Mesendoderm (in vitro differentiated cells): Measurements from ENCODE around the gene MRPS14.

Experiments used
- DNase-seq: peaks from one replicate; pipeline ENCODE4 v3.0.0; 2013
- H2AK5ac ChIP-seq: 2 replicates; pipeline ENCODE4 v1.6.1; 2013; ENCODE audit warnings: low read length, inconsistent platforms
- H2BK120ac ChIP-seq: 2 replicates; pipeline ENCODE4 v1.6.1; 2013; ENCODE audit warnings: low read depth, mild to moderate bottlenecking, low read length, moderate library complexity, mixed read lengths
- H2BK15ac ChIP-seq: replicated peaks from 2 replicates; pipeline ENCODE4 v1.6.1; 2013; ENCODE audit warnings: low read depth, mild to moderate bottlenecking, moderate library complexity
- H2BK5ac ChIP-seq: 2 replicates; pipeline ENCODE4 v1.6.1; 2013; ENCODE audit warnings: low read length, inconsistent platforms
- H3K18ac ChIP-seq: 2 replicates; pipeline ENCODE4 v1.6.1; 2013; ENCODE audit warnings: mild to moderate bottlenecking, low read length, mixed read lengths
- H3K23ac ChIP-seq: one replicate; pipeline ENCODE4 v1.6.1; 2013; ENCODE audit warnings: low read length
- H3K27ac ChIP-seq: 2 replicates; pipeline ENCODE4 v1.5.1; 2013; ENCODE audit warnings: low read depth, mild to moderate bottlenecking, inconsistent platforms, low read length, moderate library complexity
- H3K27me3 ChIP-seq: 2 replicates; pipeline ENCODE4 v1.6.1; 2013; ENCODE audit warnings: low read length, control low read depth, mild to moderate bottlenecking, inconsistent platforms; ENCODE audit not compliant: insufficient read depth, poor library complexity
- H3K36me3 ChIP-seq: 2 replicates; pipeline ENCODE4 v1.6.1; 2013; ENCODE audit warnings: low read length, inconsistent platforms; ENCODE audit not compliant: control insufficient read depth, insufficient read depth
- H3K4ac ChIP-seq: one replicate; pipeline ENCODE4 v1.6.1; 2013; ENCODE audit warnings: low read depth, mild to moderate bottlenecking, low read length, moderate library complexity
- H3K4me1 ChIP-seq: 2 replicates; pipeline ENCODE4 v1.6.1; 2013; ENCODE audit warnings: low read depth, low read length, inconsistent platforms; ENCODE audit not compliant: control insufficient read depth
- H3K4me2 ChIP-seq: 2 replicates; pipeline ENCODE4 v1.6.1; 2013; ENCODE audit warnings: low read length
- H3K4me3 ChIP-seq: 2 replicates; pipeline ENCODE4 v1.5.1; 2013; ENCODE audit warnings: mild to moderate bottlenecking, low read length
- H3K56ac ChIP-seq: one replicate; pipeline ENCODE4 v1.6.1; 2013; ENCODE audit warnings: low read length
- H3K79me1 ChIP-seq: 2 replicates; pipeline ENCODE4 v1.6.1; 2013; ENCODE audit warnings: low read length, inconsistent platforms
- H3K79me2 ChIP-seq: 2 replicates; pipeline ENCODE4 v1.6.1; 2013; ENCODE audit warnings: mild to moderate bottlenecking, low read length; ENCODE audit not compliant: control insufficient read depth, insufficient read depth
- H3K9ac ChIP-seq: 2 replicates; pipeline ENCODE4 v1.6.1; 2013; ENCODE audit warnings: low read length, inconsistent platforms
- H4K5ac ChIP-seq: one replicate; pipeline ENCODE4 v1.6.1; 2013; ENCODE audit warnings: low read length
- H4K8ac ChIP-seq: one replicate; pipeline ENCODE4 v1.6.1; 2013; ENCODE audit warnings: low read depth, mild to moderate bottlenecking, control low read depth, low read length, moderate library complexity
- WGBS: extraction: QIAGEN DNeasy Blood & Tissue Kit; methylation state at CpG from one replicate; pipeline ENCODE4 v1.1.7; 2013; ENCODE audit warnings: low lambda C conversion rate, missing lambda C conversion rate; ENCODE audit not compliant: insufficient coverage; ENCODE audit errors: extremely low coverage; 5-methylcytosine and 5-hydroxymethylcytosine counted together

MRPS14 gene

GRCh38 chr1:174968750-174969244, 54.4 kb downstream of the MRPS14 start:
- H3K36me3 ChIP-seq, result no peaks in the 10 kb centered on the region
- H3K23ac ChIP-seq, result no peak overlapping the region
- no peak overlapping the region for H2BK120ac ChIP-seq
- no peak overlapping the region for H4K8ac ChIP-seq
- no peak overlapping the region for H3K18ac ChIP-seq
- H2BK15ac ChIP-seq, result no peak overlapping the region
- H2AK5ac ChIP-seq, result peak overlapping the region; percentile 63
- WGBS, result no CpG with 5 or more reads among the region's 5 CpGs
- DNase-seq, result no peak
- H2BK5ac ChIP-seq, result no peak overlapping the region
- no peak overlapping the region for H3K56ac ChIP-seq
- no peak overlapping the region for H4K5ac ChIP-seq
- no peak overlapping the region for H3K4me3 ChIP-seq
- H3K79me2 ChIP-seq, result no peaks in the 10 kb centered on the region
- H3K27me3 ChIP-seq, result no peaks in the 10 kb centered on the region
- no peak overlapping the region for H3K4me2 ChIP-seq
- H3K4ac ChIP-seq, result no peak overlapping the region
- H3K79me1 ChIP-seq, result no peaks in the 10 kb centered on the region
- H3K4me1 ChIP-seq, result peaks cover 11% of the 10 kb centered on the region
- no peak overlapping the region for H3K27ac ChIP-seq
- no peak overlapping the region for H3K9ac ChIP-seq

GRCh38 chr1:174967845-174968705, 55.1 kb downstream of the MRPS14 start:
- H3K79me2 ChIP-seq, result no peaks in the 10 kb centered on the region
- no peaks in the 10 kb centered on the region for H3K79me1 ChIP-seq
- H3K56ac ChIP-seq, result no peak overlapping the region
- H3K4me1 ChIP-seq, result peaks cover 11% of the 10 kb centered on the region
- H4K8ac ChIP-seq, result no peak overlapping the region
- no peak overlapping the region for H4K5ac ChIP-seq
- H3K27me3 ChIP-seq, result no peaks in the 10 kb centered on the region
- no peak overlapping the region for H3K4me2 ChIP-seq
- no peak for DNase-seq
- no peak overlapping the region for H2AK5ac ChIP-seq
- H2BK120ac ChIP-seq, result no peak overlapping the region
- no peak overlapping the region for H3K4me3 ChIP-seq
- no peak overlapping the region for H3K9ac ChIP-seq
- WGBS, result no CpG with 5 or more reads among the region's 4 CpGs
- H3K4ac ChIP-seq, result no peak overlapping the region
- H3K27ac ChIP-seq, result no peak overlapping the region
- no peaks in the 10 kb centered on the region for H3K36me3 ChIP-seq
- H2BK5ac ChIP-seq, result no peak overlapping the region
- H3K18ac ChIP-seq, result no peak overlapping the region
- H3K23ac ChIP-seq, result no peak overlapping the region
- H2BK15ac ChIP-seq, result no peak overlapping the region

- no peak overlapping the region for H3K23ac ChIP-seq
- no peak overlapping the region for H2BK120ac ChIP-seq
- H3K9ac ChIP-seq, result no peak overlapping the region
- H3K79me1 ChIP-seq, result no peaks in the 10 kb centered on the region
- H2BK5ac ChIP-seq, result no peak overlapping the region
- H4K5ac ChIP-seq, result no peak overlapping the region
- H3K27me3 ChIP-seq, result no peaks in the 10 kb centered on the region
- H4K8ac ChIP-seq, result no peak overlapping the region
- H3K27ac ChIP-seq, result no peak overlapping the region
- H3K4me1 ChIP-seq, result peaks cover 7% of the 10 kb centered on the region
- H3K4ac ChIP-seq, result no peak overlapping the region
- WGBS, result no CpG with 5 or more reads among the region's 1 CpG
- no peaks in the 10 kb centered on the region for H3K79me2 ChIP-seq
- H3K36me3 ChIP-seq, result no peaks in the 10 kb centered on the region
- H3K18ac ChIP-seq, result no peak overlapping the region
- no peak overlapping the region for H2AK5ac ChIP-seq
- no peak for DNase-seq
- H3K56ac ChIP-seq, result no peak overlapping the region
- no peak overlapping the region for H3K4me3 ChIP-seq
- no peak overlapping the region for H3K4me2 ChIP-seq
- no peak overlapping the region for H2BK15ac ChIP-seq
Measured at GRCh38 chr1:174966008-174966572, 57.1 kb downstream of the MRPS14 start.

- peaks cover 7% of the 10 kb centered on the region for H3K4me1 ChIP-seq
- peak overlapping the region; percentile 52 for H3K56ac ChIP-seq
- no peaks in the 10 kb centered on the region for H3K79me1 ChIP-seq
- H3K4me2 ChIP-seq, result no peak overlapping the region
- H3K18ac ChIP-seq, result peak overlapping the region; percentile 92
- peak overlapping the region; percentile 14 for H3K9ac ChIP-seq
- H4K5ac ChIP-seq, result no peak overlapping the region
- no peak overlapping the region for H4K8ac ChIP-seq
- H3K4ac ChIP-seq, result no peak overlapping the region
- H2BK15ac ChIP-seq, result no peak overlapping the region
- H3K27ac ChIP-seq, result peak overlapping the region; percentile 65
- peak overlapping the region; percentile 51 for H2BK120ac ChIP-seq
- no peaks in the 10 kb centered on the region for H3K27me3 ChIP-seq
- H3K79me2 ChIP-seq, result no peaks in the 10 kb centered on the region
- H3K36me3 ChIP-seq, result no peaks in the 10 kb centered on the region
- H3K23ac ChIP-seq, result no peak overlapping the region
- no CpG with 5 or more reads among the region's 3 CpGs for whole genome bisulfite sequencing
- peak overlapping the region; percentile 15 for H2BK5ac ChIP-seq
- no peak overlapping the region for H3K4me3 ChIP-seq
- H2AK5ac ChIP-seq, result no peak overlapping the region
- peak; percentile 81 for DNase-seq
Measured at GRCh38 chr1:174965362-174966007, 57.7 kb downstream of the MRPS14 start.

GRCh38 chr1:174964972-174965361, 58.3 kb downstream of the MRPS14 start:
- DNase-seq, result peak; percentile 48
- H2AK5ac ChIP-seq, result no peak overlapping the region

More at GRCh38 chr1:174964972-174965361, 58.3 kb downstream of the MRPS14 start:
- Histone ChIP-seq H3K36me3 (no peaks in the 10 kb centered on the region), H4K5ac (no peak overlapping the region), H2BK120ac (peak overlapping the region; percentile 51), H2BK5ac (peak overlapping the region; percentile 17), H3K23ac (no peak overlapping the region), H4K8ac (no peak overlapping the region), H3K9ac (no peak overlapping the region), H3K18ac (peak overlapping the region; percentile 92), H3K4ac (no peak overlapping the region), H3K4me2 (no peak overlapping the region), H3K4me1 (peaks cover 7% of the 10 kb centered on the region), H3K27me3 (no peaks in the 10 kb centered on the region), H3K27ac (peak overlapping the region; percentile 65), H3K79me1 (no peaks in the 10 kb centered on the region), H3K79me2 (no peaks in the 10 kb centered on the region), H3K56ac (peak overlapping the region; percentile 52), H3K4me3 (no peak overlapping the region), H2BK15ac (no peak overlapping the region)
- no CpG with 5 or more reads among the region's 1 CpG for WGBS
